Astrocyte of the cerebellum (primary cell): ENCODE measurements around the gene RAD51B.

Experiments
- DNase-seq: peaks from one replicate; pipeline ENCODE4 v3.0.0-alpha.2; 2011; ENCODE audit warnings: low read depth
- H3K4me3 ChIP-seq: 2 replicates; pipeline ENCODE4 v1.5.1; 2011; ENCODE audit warnings: mild to moderate bottlenecking, low read depth, low read length, moderate library complexity
- CTCF ChIP-seq: IDR thresholded peaks from 2 replicates; pipeline ENCODE4 v1.5.1; 2012; ENCODE audit warnings: low read length, low read depth, moderate library complexity, mild to moderate bottlenecking; ENCODE audit errors: missing control alignments
- in situ Hi-C: cut with HindIII; loops from 2 replicates; pipeline ENCODE4 v1.10.0; 2017; ENCODE audit warnings: low sequenced_read_pairs

The RAD51B gene

DNA sequence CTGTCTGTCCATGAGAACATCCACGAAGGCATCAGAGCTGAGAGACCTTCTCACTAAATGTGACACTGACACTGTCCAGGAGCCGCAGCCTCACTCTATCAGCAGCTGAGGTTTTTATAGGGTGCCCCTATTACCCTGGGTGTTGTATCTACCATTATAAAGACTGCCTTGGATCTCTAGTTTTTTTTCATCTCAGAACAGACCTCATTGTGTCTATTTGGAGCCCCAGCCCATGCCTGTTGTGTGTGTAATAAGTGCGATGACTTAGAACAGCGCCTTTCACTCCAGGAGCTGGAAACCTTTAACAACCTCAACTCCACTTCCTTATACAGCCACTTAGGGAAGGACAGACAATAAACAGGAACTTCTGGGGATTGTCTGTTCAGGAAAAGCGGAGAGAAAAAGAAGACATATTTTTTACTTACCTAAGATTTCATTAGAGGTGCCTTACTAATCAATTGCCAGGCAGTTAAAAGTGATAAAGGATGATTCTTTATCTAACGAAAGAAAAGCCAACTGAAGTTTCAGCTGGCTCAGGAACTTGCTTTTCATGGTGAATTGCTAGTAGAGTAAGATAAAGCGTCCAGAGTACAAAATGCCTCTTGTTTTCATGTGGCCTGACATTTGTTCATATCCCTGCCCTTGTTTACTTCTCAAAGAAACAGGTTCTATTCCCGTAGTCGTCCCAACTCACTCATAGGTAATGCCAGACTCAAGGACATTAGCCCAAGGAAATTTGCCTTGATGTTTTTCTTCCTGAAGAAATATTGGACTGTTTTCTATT lies 420.6 kb downstream of the RAD51B start:
- H3K4me3 ChIP-seq = no peak overlapping the region
- no peak for DNase-seq
- in situ Hi-C loops = no loop called here
- no peak for TF ChIP-seq CTCF

DNA sequence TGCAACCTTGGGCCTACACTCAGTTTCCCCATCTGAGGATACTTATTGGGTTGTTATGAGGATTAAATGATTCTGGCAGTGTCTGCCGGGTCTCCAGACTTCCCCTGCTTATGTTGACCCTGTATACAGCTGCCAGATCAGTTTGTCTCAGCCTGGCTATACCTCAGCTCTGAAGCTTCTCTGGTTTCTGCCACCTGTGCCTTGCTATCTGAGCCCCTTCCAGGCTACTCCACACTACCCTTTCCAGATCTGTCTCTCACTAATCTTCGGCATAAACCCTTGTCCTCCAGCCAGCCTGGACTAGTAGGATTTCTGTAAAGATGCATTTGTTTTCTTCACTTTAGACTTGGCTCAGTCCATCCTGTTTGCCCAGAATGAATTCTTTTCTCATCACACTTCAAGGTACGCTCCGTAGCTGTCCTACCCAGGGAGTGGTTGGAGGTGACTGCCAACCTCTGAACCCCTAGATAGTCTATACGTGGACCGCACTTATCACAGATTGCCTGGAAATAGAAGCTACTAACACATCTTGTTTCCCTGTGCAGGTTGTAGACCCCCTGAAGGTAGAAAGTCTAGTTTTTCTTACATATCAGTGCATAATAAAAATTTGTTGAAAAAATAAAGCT lies 422.4 kb downstream of the RAD51B start:
- in situ Hi-C loops = no loop called here
- no peak overlapping the region for H3K4me3 ChIP-seq
- no peak for DNase-seq
- TF ChIP-seq CTCF = no peak

- no peak overlapping the region for H3K4me3 ChIP-seq
- no peak for TF ChIP-seq CTCF
- DNase-seq = no peak
- in situ Hi-C loops = no loop called here
These were observed 424.0 kb downstream of the RAD51B start for GRCh38 chr14:68243450-68244010.

- no peak overlapping the region for H3K4me3 ChIP-seq
- in situ Hi-C loops = no loop called here
- no peak for TF ChIP-seq CTCF
- peak; percentile 72 for DNase-seq
These were observed 424.8 kb downstream of the RAD51B start for GRCh38 chr14:68244262-68244980.

DNA sequence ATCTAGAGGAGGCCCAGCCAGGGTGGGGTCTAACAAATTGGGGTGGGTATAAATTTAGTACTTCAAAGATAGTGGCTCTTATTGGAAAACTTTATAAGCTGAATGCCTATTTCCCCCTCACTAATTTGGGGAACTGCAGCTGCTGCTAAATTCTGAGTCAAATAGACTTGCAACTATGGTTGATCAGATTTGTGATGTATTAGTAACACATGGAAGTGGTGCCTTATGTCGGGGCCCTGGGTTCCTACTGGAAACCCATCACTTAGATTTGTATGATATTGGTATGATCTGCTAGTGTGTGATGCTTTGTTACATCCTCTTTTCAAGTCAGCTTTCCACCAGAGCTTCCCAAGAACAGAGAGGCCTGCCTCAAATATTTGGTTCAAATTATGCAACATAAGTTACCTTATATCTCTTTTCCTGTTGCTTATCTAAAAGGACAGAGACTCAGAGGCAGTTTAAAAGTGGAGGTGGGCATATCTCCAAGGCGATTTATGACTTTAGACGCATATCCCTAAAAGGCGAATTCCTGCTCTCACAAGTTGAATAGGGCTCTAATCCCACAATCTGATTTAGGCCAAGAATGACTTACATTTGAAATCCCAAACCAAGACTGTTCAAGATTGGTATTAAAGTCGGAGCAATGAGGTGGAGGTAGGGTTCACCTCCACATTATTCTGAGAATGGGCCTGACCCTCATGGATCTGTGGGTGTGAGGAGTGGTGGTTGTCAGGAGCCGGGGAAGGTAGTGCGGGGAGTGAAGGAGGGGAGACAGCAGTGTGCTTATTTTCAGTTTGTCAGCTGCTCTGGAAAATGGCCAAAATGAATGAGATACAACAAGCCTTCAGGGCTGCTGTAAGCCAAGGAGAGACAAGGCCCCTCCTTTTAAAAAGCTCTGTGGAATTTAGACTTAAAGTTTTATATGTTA lies 425.8 kb downstream of the RAD51B start:
- in situ Hi-C loops = no loop called here
- no peak for TF ChIP-seq CTCF
- no peak for DNase-seq
- no peak overlapping the region for H3K4me3 ChIP-seq
